22Rv1 (cell line): ENCODE data around the gene IL13.

Source experiments
- CTCF ChIP-seq: fragments of 450-650 bp; IDR thresholded peaks from 2 replicates; pipeline ENCODE4 v1.5.1; 2017; ENCODE audit warnings: mild to moderate bottlenecking
- ZFX ChIP-seq: fragments of 450-650 bp; IDR thresholded peaks from 2 replicates; pipeline ENCODE4 v1.6.1; 2017; ENCODE audit warnings: antibody characterized with exemption, borderline replicate concordance

- no peak for TF ChIP-seq CTCF
- TF ChIP-seq ZFX: no peak
Observed at GRCh38 chr5:132671000-132671399, 13.0 kb downstream of the IL13 start.
